OCI-LY1 (cell line): Measurements from ENCODE around the gene CCNG2.
A peak's percentile ranks its signal among the peaks of the same experiment; 100 is the strongest.

Experiments
- CTCF ChIP-seq: fragments of 200-600 bp; sonication (generic), shearing (Covaris generic); IDR thresholded peaks from 2 replicates; pipeline ENCODE4 v1.5.1; 2017; ENCODE audit warnings: mild to moderate bottlenecking, antibody characterized with exemption, low read length, moderate library complexity, mixed read lengths
- EZH2 ChIP-seq: fragments of 200-600 bp; sonication (generic), shearing (Covaris generic); IDR thresholded peaks from 2 replicates; pipeline ENCODE4 v1.8.0; 2017; ENCODE audit warnings: borderline replicate concordance, mixed run types, mild to moderate bottlenecking, antibody characterized with exemption, low read length, moderate library complexity, mixed read lengths

- TF ChIP-seq CTCF (peak; percentile 17; the same call in 1 of the 2 replicates), EZH2 (no peak)
Observed at GRCh38 chr4:77157859-77158486, 966 bp downstream of the CCNG2 start.
